VCaP (cell line): ENCODE results near the gene TBC1D4.

Experiments used
- H3K27ac ChIP-seq: fragments of 450-650 bp; 2 replicates; pipeline ENCODE4 v1.5.1; 2017
- TF ChIP-seq, protein P1 (sequence below): fragments of 450-650 bp; conservative IDR thresholded peaks from 2 replicates; pipeline ENCODE4 v1.5.1; 2017; ENCODE audit warnings: mild to moderate bottlenecking, moderate library complexity

TBC1D4 gene

DNA sequence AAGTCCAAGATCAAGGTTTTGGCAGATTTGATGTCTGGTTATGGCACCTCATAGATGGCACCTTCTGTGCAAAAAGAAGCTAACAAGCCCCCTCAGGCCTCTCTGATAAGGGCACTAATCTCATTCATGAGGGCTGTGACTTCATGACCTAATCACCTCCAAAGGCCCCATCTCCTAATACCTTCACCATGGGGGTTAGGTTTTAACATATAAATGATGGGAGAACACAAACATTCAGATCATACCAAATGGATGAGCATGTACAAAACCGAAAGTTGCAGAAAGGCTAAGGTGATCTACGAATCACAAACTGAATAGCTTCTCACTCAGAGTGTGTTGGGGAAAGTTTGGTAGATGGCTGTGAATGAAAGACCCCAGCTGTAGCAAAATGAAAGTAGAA lies 217.4 kb downstream of the TBC1D4 start:
- TF ChIP-seq, protein P1, sequence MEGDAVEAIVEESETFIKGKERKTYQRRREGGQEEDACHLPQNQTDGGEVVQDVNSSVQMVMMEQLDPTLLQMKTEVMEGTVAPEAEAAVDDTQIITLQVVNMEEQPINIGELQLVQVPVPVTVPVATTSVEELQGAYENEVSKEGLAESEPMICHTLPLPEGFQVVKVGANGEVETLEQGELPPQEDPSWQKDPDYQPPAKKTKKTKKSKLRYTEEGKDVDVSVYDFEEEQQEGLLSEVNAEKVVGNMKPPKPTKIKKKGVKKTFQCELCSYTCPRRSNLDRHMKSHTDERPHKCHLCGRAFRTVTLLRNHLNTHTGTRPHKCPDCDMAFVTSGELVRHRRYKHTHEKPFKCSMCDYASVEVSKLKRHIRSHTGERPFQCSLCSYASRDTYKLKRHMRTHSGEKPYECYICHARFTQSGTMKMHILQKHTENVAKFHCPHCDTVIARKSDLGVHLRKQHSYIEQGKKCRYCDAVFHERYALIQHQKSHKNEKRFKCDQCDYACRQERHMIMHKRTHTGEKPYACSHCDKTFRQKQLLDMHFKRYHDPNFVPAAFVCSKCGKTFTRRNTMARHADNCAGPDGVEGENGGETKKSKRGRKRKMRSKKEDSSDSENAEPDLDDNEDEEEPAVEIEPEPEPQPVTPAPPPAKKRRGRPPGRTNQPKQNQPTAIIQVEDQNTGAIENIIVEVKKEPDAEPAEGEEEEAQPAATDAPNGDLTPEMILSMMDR: no peak
- no peak overlapping the region for H3K27ac ChIP-seq

DNA sequence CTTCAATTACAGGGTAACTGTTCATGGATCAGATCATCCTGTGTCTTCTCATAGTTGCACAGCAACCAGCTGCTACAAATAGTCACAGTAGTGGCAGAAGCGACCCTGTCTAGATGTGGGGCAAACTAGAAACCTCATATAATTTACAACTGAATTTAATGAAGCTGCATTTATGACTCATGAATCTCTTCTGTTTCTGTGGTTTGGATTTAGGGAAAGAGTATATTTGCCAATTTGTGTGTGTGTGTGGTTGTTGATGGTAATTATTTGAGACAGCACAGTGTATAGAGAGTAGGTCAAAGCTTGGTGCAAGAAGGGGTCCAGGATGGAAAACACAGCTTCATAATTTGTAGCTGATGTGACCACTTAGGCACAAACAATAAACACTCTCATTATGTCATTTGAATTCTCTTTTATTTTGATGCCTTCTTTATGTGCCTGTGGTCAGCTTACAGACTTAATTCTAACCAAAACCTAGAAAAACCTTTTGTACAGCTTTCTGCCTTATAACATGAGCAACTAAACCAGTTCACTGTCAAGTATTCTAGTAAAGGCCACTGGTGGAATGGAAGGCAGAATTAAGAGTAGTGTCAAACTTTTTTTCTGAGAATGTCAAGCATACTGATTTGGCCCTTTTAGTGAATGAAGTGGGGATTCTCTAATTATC lies 218.1 kb downstream of the TBC1D4 start:
- TF ChIP-seq, protein P1: no peak

DNA sequence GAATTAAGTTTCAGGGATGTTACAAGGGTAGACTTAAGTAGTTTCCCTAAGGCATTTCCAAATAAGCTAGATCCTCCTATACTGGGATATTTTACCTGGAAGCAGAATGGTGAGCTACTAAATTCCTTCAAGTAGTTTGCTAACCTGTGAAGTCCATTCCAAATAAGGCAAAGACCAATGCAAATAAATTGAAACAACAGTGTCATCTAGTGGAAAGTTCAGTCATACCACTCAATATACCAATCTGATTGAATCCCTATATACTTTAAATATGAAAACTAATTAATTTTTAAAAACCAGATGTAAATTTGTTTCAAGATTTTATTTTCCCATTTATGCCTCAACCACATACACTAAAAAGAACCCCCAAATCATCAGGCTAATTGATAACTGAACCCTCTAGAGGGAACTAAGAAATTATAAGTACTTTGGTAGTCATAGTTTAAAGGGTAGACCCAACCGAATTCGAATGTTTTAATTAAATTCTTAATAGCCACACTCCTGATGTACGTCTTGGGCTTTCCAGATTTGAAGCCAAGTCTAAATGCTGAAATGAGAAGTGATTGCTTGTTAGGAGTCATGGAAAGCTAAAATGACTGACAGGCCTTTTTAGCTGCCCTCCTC lies 223.7 kb downstream of the TBC1D4 start:
- TF ChIP-seq, protein P1: peak; percentile 87
- no peak overlapping the region for H3K27ac ChIP-seq

More for the DNA sequence above, 218.1 kb downstream of the TBC1D4 start:
- H3K27ac ChIP-seq: no peak overlapping the region

DNA sequence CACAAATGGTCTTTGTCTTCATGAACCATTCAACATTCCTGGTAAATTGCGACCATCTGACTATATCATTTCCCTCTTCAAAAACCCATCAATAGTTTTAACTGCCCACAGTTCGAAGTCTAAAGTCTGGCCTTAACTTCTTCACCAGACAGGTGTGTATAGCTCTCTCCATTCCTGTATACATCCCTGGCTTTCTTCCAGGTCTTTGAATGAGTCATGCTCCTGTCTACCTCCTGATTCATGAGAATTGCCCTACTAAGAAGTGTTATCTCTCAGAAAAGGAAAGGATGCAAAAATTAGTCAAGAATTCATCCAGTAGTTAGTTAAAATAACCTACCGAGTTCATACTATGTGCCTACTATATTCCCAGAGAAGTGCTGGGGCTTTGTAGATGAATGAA lies 225.0 kb downstream of the TBC1D4 start:
- TF ChIP-seq, protein P1: no peak
- no peak overlapping the region for H3K27ac ChIP-seq

DNA sequence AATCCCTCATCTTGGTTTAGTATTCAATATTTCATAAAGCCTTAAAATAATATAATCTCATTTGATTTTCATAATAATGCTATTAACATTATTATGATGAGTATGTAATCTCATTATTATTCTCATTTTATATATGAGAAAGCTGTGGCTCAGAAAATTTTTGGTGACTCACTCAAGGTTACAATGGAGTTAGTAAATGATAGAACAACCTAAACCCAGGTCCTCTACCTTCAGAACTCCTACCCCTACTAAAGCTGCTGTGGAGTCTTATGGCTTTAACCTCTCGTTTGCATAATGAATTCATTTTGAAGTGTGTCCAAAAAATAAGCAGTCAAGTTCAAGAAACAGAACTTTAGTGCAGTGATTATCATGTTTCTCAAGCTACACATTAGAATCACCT lies 226.3 kb downstream of the TBC1D4 start:
- TF ChIP-seq, protein P1: no peak
- no peak overlapping the region for H3K27ac ChIP-seq

DNA sequence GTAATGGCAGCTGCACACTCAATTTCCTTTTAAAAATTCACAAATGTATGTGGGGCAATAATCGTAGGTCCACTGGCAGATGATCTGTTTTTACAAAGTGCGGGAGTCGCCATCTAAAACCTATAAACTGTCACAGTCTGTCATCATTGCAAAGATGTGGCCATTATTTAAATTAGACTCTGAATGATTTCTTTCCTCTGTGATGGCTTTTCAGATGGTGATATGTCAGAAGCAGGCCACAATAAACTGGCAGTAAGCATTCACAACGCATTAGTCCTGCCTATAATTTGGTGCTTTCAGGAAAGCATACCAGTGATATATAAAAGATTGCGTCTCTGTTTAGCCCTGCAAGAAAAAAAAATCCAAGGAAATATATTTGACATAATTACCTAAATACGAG lies 226.8 kb downstream of the TBC1D4 start:
- no peak overlapping the region for H3K27ac ChIP-seq
- TF ChIP-seq, protein P1: no peak

DNA sequence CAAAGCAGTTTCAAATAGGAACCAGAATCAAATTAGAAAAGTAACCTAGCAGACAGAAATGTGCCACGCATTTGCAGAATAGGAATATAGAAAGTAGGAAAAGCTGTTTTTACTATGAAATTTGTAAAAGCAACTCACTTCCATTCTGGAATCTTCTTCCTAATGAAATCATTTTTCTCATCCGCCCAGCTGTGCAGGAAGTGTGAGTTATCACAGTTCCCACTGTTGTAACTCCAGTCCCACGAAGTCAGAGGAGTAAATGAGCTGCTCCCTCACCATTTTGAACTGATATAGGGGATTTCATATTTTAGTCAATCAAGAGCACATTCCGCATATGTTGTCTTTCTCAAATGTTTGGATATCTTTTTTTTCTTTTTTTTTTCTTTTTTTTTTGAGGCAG lies 230.8 kb downstream of the TBC1D4 start:
- H3K27ac ChIP-seq: no peak overlapping the region
- TF ChIP-seq, protein P1: no peak
